CD4-positive, alpha-beta T cell treated with Interleukin-2 at 100 ng/mL for 4 hours (primary cell): ENCODE data around the gene ZPBP.

ENCODE experiments used
- DNase-seq: peaks from one replicate; pipeline ENCODE4 v3.0.0-alpha.2; 2020; ENCODE audit warnings: low spot score

ZPBP gene

GRCh38 chr7:50092579-50093491 is at the start of gene ZPBP:
TSS of gene ZPBP (minus strand) at chr7:50093246. CDS start at chr7:50093194, 52 bp downstream.
- DNase-seq: peak; percentile 79

- DNase-seq: peak; percentile 75
These were observed 49.5 kb upstream of the ZPBP start for GRCh38 chr7:50142425-50143017.

- DNase-seq: no peak
These were observed 48.8 kb upstream of the ZPBP start for GRCh38 chr7:50141854-50142253.

- no peak for DNase-seq
These were observed 48.1 kb upstream of the ZPBP start for GRCh38 chr7:50141131-50141530.

GRCh38 chr7:50140688-50141087 is 47.6 kb upstream of the ZPBP start:
- DNase-seq: no peak

GRCh38 chr7:50138101-50138500 is 45.1 kb upstream of the ZPBP start:
- DNase-seq: no peak

GRCh38 chr7:50125766-50126165 is 32.7 kb upstream of the ZPBP start:
- DNase-seq: no peak

GRCh38 chr7:50121286-50121685 is 28.2 kb upstream of the ZPBP start:
- no peak for DNase-seq

- DNase-seq: peak; percentile 23
These were observed 27.0 kb upstream of the ZPBP start for GRCh38 chr7:50119815-50120637.

- no peak for DNase-seq
These were observed 19.2 kb upstream of the ZPBP start for GRCh38 chr7:50112250-50112649.

GRCh38 chr7:50101873-50102272 is 8.8 kb upstream of the ZPBP start:
- no peak for DNase-seq

GRCh38 chr7:50095634-50096033 is 2.6 kb upstream of the ZPBP start:
- no peak for DNase-seq

GRCh38 chr7:50088463-50089129 is 4.5 kb downstream of the ZPBP start:
- DNase-seq: no peak

GRCh38 chr7:50085344-50085743 is 7.7 kb downstream of the ZPBP start:
- DNase-seq: no peak

GRCh38 chr7:50073093-50073492 is 20.0 kb downstream of the ZPBP start:
- no peak for DNase-seq

- DNase-seq: peak; percentile 20
These were observed 23.4 kb downstream of the ZPBP start for GRCh38 chr7:50069613-50070012.

- peak; percentile 36 for DNase-seq
These were observed 24.0 kb downstream of the ZPBP start for GRCh38 chr7:50068850-50069551.

GRCh38 chr7:50068026-50068425 is 25.0 kb downstream of the ZPBP start:
- peak; percentile 37 for DNase-seq

GRCh38 chr7:50062951-50063350 is 30.1 kb downstream of the ZPBP start:
- DNase-seq: no peak

- no peak for DNase-seq
These were observed 36.9 kb downstream of the ZPBP start for GRCh38 chr7:50056131-50056530.

GRCh38 chr7:50047716-50048115 is 45.3 kb downstream of the ZPBP start:
- no peak for DNase-seq
